B cell (primary cell): ENCODE measurements around the gene MAB21L4. TPM values are rescaled to one million over a fixed set of nuclear protein-coding genes. Genes with fewer than 3 reads are reported as not detected.

Experiments used
- ATAC-seq: fragments of 200-7000 bp; cut with Tn5 transposase; one replicate; pipeline ENCODE4 v1.10.0; 2021; ENCODE audit warnings: low read depth, mild to moderate bottlenecking, moderate number of reproducible peaks, moderate library complexity
- CTCF ChIA-PET: fragments of 350-600 bp; sonication (Branson Sonifier 250); formaldehyde crosslinking; loops from one replicate; lab custom pipeline; 2021; ENCODE audit warnings: antibody characterized with exemption, inconsistent platforms; lab: Charles Lee
- POLR2A ChIA-PET: fragments of 350-600 bp; sonication (Branson Sonifier 250); formaldehyde crosslinking; loops from one replicate; lab custom pipeline; 2021; ENCODE audit warnings: antibody characterized with exemption; lab: Charles Lee
- DNase-seq: peaks from one replicate; pipeline ENCODE4 v3.0.0; 2013
- H2AFZ ChIP-seq: 2 replicates; pipeline ENCODE4 v1.6.1; 2012; ENCODE audit warnings: mild to moderate bottlenecking, low read depth, low read length; ENCODE audit not compliant: insufficient read depth, poor library complexity, severe bottlenecking
- H3K27ac ChIP-seq, 2 donors: 1 replicate in 1 of 2; 2 replicates in 1 of 2; pipeline ENCODE4 v1.5.1; 2012 to 2013; ENCODE audit warnings: low read length in 2 of 2, mild to moderate bottlenecking in 2 of 2, moderate library complexity in 1 of 2
- H3K27me3 ChIP-seq, 4 experiments: fragments of 200-600 bp in 1 of 4; sonication (generic) in 1 of 4; replicated peaks in 1 of 4; 1 replicate in 2 of 4; 2 replicates in 2 of 4; pipeline versions ENCODE4 v1.6.1 to v1.7.0; 2013 to 2016; ENCODE audit warnings: low read length in 3 of 4, mild to moderate bottlenecking in 2 of 4, mixed read lengths in 1 of 4, moderate library complexity in 1 of 4; ENCODE audit not compliant: insufficient read depth in 4 of 4, control insufficient read depth in 3 of 4; ENCODE audit errors: control extremely low read depth in 1 of 4
- H3K36me3 ChIP-seq, 2 experiments: replicated peaks in 1 of 2; 1 replicate in 1 of 2; 2 replicates in 1 of 2; pipeline versions ENCODE4 v1.6.1 to v1.7.1; 2013; ENCODE audit warnings: low read length in 1 of 2; ENCODE audit not compliant: insufficient read depth in 2 of 2, control insufficient read depth in 1 of 2; ENCODE audit errors: control extremely low read depth in 1 of 2, extremely low read depth in 1 of 2
- H3K4me1 ChIP-seq, 2 donors: fragments of 200-600 bp in 1 of 2; sonication (generic) in 1 of 2; 1 replicate in 1 of 2; 2 replicates in 1 of 2; pipeline versions ENCODE4 v1.5.1 to v1.6.1; 2013 to 2017; ENCODE audit warnings: low read length in 2 of 2; ENCODE audit not compliant: control insufficient read depth in 2 of 2, insufficient read depth in 2 of 2
- H3K4me2 ChIP-seq: replicated peaks from 2 replicates; pipeline ENCODE3; 2012; ENCODE audit warnings: mild to moderate bottlenecking, low read depth, low read length; ENCODE audit not compliant: poor library complexity, severe bottlenecking
- H3K4me3 ChIP-seq, 5 experiments: fragments of 200-600 bp in 1 of 5; sonication (generic) in 1 of 5; 1 replicate in 3 of 5; 2 replicates in 2 of 5; pipeline versions ENCODE4 v1.5.1 to v1.7.0; 2011 to 2016; ENCODE audit warnings: low read length in 4 of 5, mild to moderate bottlenecking in 4 of 5, low read depth in 2 of 5, control low read depth in 1 of 5, moderate library complexity in 1 of 5; ENCODE audit not compliant: insufficient read depth in 1 of 5; ENCODE audit errors: control extremely low read depth in 1 of 5, extremely low read depth in 1 of 5
- H3K79me2 ChIP-seq: fragments of 200-600 bp; sonication (generic); one replicate; pipeline ENCODE4 v1.6.0; 2016; ENCODE audit warnings: low read length; ENCODE audit not compliant: control insufficient read depth, insufficient read depth
- H3K9ac ChIP-seq: fragments of 200-600 bp; sonication (generic); 2 replicates; pipeline ENCODE4 v1.6.1; 2017; ENCODE audit warnings: mild to moderate bottlenecking, low read length, moderate library complexity
- H3K9me3 ChIP-seq, 3 donors: one replicate each; pipeline versions ENCODE4 v1.6.1 to v1.7.1; 2013; ENCODE audit warnings: low read length in 2 of 3; ENCODE audit not compliant: control insufficient read depth in 2 of 3, insufficient read depth in 1 of 3; ENCODE audit errors: control extremely low read depth in 1 of 3
- H4K20me1 ChIP-seq: 2 replicates; pipeline ENCODE4 v1.6.0; 2012; ENCODE audit warnings: mild to moderate bottlenecking, low read length; ENCODE audit not compliant: insufficient read depth, control insufficient read depth, poor library complexity, severe bottlenecking
- H3K27ac Mint-ChIP-seq: one replicate; pipeline ENCODE4 v1.8.0; 2021; ENCODE audit warnings: mixed read lengths
- H3K27me3 Mint-ChIP-seq: one replicate; pipeline ENCODE4 v1.8.0; 2021; ENCODE audit warnings: mixed read lengths
- H3K4me1 Mint-ChIP-seq: one replicate; pipeline ENCODE4 v1.8.0; 2021; ENCODE audit warnings: mixed read lengths
- H3K4me3 Mint-ChIP-seq: one replicate; pipeline ENCODE4 v1.8.0; 2021; ENCODE audit warnings: mixed read lengths
- H3K9me3 Mint-ChIP-seq: one replicate; pipeline ENCODE4 v1.8.0; 2022; ENCODE audit warnings: mixed read lengths; ENCODE audit not compliant: insufficient read depth
- CTCF ChIP-seq: fragments of 200-600 bp; IDR thresholded peaks from one replicate; pipeline ENCODE4 v1.8.0; 2022; ENCODE audit warnings: antibody characterized with exemption, mild to moderate bottlenecking
- EZH2 ChIP-seq: IDR thresholded peaks from 2 replicates; pipeline ENCODE4 v1.6.1; 2012; ENCODE audit warnings: borderline replicate concordance, low read depth, mild to moderate bottlenecking, moderate library complexity, low read length; ENCODE audit not compliant: insufficient read depth, poor library complexity, severe bottlenecking
- whole genome bisulfite sequencing: methylation state at CpG from one replicate; pipeline ENCODE4 v1.1.5; 2013; ENCODE audit warnings: missing lambda C conversion rate; ENCODE audit not compliant: insufficient coverage; 5-methylcytosine and 5-hydroxymethylcytosine counted together
- intact Hi-C: fragments of 100-400 bp; cut with micrococcal nuclease; formaldehyde crosslinking; loops from one replicate; pipeline ENCODE4 v1.10.0; 2022
- polyA plus RNA-seq: library from polyadenylated mRNA; depleted of rRNA; stranded (reverse); fragments of >200 nt; gene quantifications from 2 replicates; pipeline ENCODE4 v1.2.3, GENCODE V29; 2012
- total RNA-seq, 2 donors: library from RNA; stranded (reverse); fragments of 120-200 nt in 1 of 2; gene quantifications; 1 replicate in 1 of 2; 2 replicates in 1 of 2; pipeline versions ENCODE4 v1.2.3 to v1.2.4, GENCODE V29; 2013 to 2022

Gene MAB21L4
- total and polyA plus RNA-seq, 2 donors (not counting 1 experiment from before 2014, with no cell fraction given): not detected

- no peak for ATAC-seq
- Histone ChIP-seq H3K9ac (no peak overlapping the region), H3K27me3 (peaks cover 0 to 2% (median 0%) of the 10 kb centered on the region in 4 experiments), H3K79me2 (no peaks in the 10 kb centered on the region), H3K4me3 (no peak overlapping the region), H3K4me2 (no peak overlapping the region), H2AFZ (no peak overlapping the region), H3K4me1 (no peaks in the 10 kb centered on the region), H3K36me3 (no peaks in the 10 kb centered on the region), H4K20me1 (no peaks in the 10 kb centered on the region), H3K27ac (no peak overlapping the region), H3K9me3 (peaks cover 0 to 36% (median 8%) of the 10 kb centered on the region in 3 donors)
- DNase-seq: no peak
- ChIA-PET CTCF (interaction anchor here (0.7 to 2.4 kb wide), 3 partner anchors 298 to 339 kb away, joined by 3 to 5 read pairs (median 5); partner anchors contain the start of gene PPP1R7), POLR2A (no interaction called here)
- TF ChIP-seq EZH2 (no peak), CTCF (no peak)
- no peak overlapping the region for H3K4me3 Mint-ChIP-seq
- H3K9me3 Mint-ChIP-seq: peaks cover 5% of the 10 kb centered on the region
- 79% methylated on average over 15 of the region's 15 CpGs for WGBS
- H3K27me3 Mint-ChIP-seq: no peaks in the 10 kb centered on the region
- no peak overlapping the region for H3K27ac Mint-ChIP-seq
- intact Hi-C loops: no loop called here
- no peaks in the 10 kb centered on the region for H3K4me1 Mint-ChIP-seq
These were observed 43.2 kb downstream of the MAB21L4 start for GRCh38 chr2:240852671-240853314.
